KBM-7 (cell line): ENCODE results near the gene ATF6B.
A peak's percentile ranks its signal among the peaks of the same experiment; 100 is the strongest.
"Not testable (repeated sequence)": the region's sequence is repeated elsewhere in the genome, so short reads cannot be mapped to it uniquely, and the experiment has no call there.

Experiments
- DNase-seq: peaks from one replicate; pipeline ENCODE4 v3.0.0-alpha.2; 2015
- in situ Hi-C: fragments of 300-500 bp; cut with MboI; formaldehyde crosslinking; loops from 2 replicates; pipeline ENCODE4 v1.14.3; 2020; ENCODE audit warnings: low sequenced_read_pairs, low pct_unique_long_range_greater_than_20kb, mixed read lengths

Gene ATF6B

DNA sequence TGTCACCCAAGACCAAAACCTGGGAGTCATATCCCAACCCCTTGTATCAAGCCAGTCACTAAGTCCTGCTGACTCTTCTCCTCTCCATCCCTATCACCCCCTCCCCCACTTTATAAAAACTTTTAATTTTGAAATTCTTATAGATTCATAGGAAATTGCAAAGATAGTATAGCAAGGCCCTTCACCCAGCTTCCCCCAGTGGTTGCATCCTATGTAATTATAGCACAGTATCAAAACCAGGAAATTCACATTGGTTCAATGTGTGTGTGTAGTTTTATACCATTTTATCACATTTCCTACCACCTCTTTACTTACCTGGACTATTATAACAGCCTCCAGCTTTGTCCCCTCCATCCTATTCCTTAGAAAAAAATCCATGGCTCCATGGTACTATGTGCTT lies 30.0 kb upstream of the ATF6B start:
- no peak for DNase-seq
- in situ Hi-C loops = no loop called here

DNA sequence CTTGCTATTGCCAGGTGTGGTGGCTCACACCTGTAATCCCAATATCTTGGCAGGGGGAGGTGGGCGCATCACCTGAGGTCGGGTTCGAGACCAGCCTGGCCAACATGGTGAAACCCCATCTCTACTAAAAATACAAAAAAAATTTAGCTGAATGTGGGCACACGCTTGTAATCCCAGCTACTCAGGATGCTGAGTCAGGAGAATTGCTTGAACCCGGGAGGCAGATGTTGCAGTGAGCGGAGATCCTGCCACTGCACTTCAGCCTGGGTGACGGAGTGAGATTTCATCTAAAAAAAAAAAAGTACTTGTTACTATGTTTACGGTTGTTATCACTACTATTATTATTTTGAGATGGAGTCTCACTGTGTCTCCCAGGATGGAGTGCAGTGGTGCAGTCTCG lies 28.8 kb upstream of the ATF6B start:
- in situ Hi-C loops = no loop called here
- DNase-seq = no peak

DNA sequence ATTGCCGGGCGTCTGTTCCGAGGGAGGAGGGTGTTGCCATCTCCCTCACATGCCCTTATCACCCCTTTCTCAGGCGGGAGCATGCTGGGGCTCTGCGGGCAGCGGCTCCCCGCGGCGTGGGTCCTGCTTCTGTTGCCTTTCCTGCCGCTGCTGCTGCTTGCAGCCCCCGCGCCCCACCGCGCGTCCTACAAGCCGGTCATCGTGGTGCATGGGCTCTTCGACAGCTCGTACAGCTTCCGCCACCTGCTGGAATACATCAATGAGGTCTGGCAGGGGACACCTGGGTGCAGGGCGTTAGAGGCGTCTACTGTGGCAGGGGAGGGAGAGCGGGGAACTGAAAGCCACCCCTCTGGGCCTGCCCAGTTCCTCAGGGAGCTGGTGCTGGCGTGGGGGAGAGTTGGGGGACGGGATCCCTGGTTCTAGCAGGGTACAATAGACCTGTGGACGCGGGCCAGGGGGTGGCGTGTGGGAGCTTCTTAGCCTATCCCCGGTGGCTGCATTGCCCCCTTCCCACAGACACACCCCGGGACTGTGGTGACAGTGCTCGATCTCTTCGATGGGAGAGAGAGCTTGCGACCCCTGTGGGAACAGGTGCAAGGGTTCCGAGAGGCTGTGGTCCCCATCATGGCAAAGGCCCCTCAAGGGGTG lies 26.6 kb upstream of the ATF6B start:
- peak; percentile 71 for DNase-seq
- in situ Hi-C loops = no loop called here

DNA sequence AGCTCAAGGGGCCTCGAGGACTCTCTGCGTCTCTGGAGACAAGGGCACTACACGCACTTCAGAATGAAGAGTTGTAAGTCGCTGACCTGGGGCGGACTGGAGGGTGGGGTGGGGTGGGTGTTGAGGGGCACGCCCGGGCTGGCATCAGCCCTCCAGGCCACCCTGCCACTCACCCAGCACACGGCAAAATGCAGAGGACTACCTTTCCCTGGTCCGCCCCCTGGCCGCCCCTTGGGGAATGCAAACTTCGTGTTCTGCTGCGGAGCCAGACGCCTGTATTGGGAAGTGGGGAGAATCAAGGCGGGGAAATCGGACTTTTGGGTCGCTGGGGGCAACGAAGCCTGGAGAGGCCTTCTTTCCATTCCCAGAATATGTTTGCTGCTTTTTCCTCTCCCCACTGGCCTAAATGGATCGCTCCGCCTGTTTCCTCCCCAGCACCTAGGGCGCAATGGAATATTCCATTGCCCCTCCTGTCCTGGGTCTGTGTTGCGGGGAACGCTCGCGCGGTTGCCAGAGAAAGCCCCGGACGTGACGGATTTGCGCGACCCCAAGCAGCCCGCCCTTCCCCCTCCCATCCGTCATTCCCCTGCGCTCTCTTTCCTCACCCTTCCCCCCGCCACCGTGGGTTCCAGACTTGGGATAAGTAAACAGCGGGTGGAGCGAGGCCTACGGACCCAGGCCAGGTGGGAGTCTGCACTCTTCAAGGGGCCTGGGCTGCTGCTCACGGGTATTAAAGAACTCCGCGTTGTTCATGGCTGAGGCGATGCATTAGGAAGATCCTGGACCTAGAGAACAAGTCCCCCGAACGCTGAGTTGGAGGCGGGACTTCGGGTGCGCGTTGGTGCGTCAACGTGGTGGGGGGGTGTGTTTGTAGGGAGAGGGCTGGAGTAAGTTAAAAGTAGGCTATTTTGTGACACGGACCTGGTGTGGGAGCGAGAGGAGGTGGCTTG lies 25.8 kb upstream of the ATF6B start, which contains the start of gene PPT2:
TSS of gene PPT2 (plus strand) at position 578 of the 950 bp plus-strand sequence. CDS start 454 bp downstream, outside the sequence.
- peak; percentile 91 for DNase-seq
- in situ Hi-C loops = no loop called here

DNA sequence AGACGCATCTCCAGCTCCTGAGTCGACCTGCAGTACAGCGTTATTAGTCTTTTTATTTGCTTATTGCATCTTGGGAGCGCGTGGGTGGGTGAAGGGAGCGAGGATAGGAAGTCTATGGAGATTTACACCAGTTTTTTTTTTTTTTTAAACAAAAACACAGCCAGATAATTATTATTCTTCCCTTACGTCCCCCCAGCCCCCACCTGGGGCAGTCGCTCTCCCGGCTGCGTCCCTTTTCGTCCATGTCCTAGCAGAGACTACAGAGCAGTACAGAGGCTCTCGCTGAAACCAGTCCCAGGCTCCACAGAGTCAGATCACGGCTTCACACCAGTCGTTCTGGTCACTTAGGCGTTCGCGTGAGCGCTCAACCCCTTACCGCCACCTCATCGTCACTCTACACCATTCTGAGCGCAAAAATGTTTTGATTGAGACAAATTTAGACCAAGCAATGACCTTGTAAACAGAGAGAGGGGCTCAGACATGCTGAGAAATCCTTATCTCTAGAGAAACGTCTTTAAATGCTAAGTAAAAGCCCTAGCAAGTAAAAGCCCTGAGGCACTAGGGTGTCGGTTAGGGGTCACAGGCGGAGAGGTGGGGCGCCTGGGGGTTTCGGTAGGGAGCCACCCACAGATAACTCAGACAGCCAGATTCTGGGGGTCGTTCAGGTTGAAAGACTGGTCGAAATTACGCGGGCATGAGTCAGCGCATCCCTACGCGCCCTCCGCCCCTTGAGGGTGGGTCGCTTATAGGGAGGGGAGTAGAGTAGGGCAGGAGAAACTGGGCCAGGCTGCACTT lies 24.9 kb upstream of the ATF6B start:
- in situ Hi-C loops = no loop called here
- DNase-seq = no peak

DNA sequence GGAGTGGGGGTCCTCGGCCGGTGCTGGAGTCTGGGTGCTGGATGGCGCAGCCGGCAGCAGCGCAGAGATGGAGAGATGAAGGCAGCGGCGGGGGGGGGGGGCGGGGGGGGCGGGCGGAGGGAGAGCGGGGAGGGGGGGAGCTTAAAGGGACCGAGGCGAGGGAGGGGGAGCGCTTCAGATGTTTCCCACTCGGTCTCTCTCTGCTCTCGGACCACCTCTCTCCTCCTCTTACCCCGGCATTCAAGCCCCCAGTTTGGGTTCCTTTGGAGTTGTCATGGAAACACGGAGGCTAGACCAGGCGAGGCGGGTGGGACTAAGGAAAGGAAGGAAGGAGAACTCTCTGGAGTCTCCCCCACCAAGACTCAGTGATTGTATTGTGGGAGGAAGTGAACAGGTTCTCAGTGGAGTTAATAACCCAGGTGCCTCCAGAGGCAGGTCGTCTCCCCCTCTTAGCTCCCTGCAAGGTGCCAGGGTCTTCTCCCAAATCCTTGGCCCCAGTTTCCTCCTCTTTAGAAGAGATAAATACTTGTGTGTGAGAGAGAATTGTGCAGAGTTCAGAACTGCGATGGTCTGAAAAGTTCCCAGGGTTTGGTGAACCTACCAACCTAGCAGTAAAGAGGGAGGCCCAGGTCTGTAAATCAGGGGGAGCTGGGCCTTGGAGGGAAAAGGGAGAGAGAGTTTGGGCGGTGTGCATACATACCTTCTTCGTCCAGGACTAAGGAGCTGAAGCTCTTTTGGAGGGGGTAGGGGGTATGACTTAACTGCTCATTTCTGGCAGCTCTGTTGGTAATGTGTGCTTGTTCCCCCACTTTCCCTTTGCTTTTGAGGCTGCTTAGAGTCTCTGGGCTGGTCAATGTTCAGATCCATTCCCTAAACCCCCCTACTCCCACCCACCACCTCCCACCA lies 24.1 kb upstream of the ATF6B start, which contains the start of gene PRRT1:
TSS of gene PRRT1 (minus strand) at position 77 of the 906 bp plus-strand sequence. CDS start 112 bp downstream, outside the sequence.
- in situ Hi-C loops = no loop called here

DNA sequence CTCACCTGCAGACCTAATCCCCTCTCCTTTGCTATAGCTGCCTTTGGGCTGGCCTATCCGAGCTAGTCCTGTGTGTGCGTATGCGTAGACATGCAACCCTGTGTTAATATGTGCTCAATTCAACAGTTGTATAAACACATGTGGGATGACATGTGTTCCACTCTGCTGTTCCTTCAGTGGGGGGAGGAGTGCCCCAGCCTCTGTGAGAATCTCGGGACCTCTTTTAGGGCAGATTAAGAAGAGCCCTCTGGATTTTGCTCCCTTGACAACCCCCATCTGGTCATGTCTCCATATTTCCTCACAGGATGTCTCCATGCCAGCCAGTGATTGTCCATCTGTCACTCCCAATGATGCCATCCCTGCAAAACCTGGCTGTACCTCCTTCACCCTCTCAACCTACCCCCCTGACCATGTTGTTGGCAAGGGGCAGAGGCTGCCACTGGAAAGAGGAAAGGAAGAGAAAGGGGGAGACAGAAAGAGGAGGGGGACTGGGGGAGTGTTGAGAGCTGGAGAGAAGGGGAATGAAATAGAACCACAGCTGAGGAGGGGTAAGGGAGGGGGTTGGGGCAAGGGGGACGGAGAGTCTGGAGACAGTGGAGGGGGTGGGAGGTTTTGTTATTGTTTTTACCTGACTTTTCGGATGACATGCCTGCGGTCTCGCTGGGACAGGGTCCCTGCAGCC lies 23.3 kb upstream of the ATF6B start:
- in situ Hi-C loops = no loop called here
- no peak for DNase-seq

More for the DNA sequence above, 24.1 kb upstream of the ATF6B start, which contains the start of gene PRRT1:
- no peak for DNase-seq

DNA sequence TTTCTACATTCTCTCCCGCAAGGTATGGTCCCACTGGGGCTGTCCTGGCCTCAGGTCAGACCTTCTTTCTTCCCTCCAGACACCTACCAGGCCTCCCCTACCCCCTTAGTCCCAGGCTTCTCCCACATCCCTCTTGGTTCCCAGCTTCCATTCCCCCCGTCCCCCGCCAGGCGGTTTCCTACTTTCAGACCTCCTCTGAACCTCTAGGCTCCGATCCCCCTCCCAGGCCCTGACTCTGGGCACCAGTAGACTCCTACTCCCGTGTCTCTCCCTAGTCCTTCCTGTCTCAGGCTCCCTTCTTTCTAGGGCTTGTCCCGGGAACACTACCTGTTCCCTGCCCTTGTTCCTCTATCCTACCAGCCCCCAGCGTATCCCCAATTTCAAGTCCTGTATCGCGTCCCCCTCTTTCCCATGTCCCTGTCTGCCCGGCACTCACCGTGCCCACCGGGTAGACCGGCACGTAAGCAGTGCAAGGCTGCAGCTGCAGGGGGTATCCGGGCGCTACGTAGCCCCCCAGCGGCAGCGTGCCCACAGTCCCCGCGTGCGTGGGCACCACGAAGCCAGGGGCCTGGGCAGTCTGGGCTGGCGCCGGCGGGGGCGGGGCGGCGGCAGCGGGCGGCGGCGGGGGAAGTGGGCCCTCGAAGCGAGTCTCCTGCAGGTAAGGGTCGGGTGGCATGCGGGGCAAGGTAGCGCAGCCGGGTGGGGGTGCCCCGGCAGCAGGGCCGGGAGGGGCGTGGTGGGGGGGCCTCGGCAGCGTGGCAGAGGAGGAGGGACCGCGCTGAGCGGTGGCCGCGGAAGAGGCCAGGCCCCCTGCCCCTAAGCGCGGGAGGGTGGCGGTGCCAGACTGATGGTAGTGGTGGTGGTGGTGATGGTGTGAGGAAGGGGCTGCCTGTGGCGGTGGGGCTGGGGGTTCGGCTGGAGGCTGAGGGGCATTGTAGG lies 22.2 kb upstream of the ATF6B start:
- no peak for DNase-seq
- in situ Hi-C loops = no loop called here

DNA sequence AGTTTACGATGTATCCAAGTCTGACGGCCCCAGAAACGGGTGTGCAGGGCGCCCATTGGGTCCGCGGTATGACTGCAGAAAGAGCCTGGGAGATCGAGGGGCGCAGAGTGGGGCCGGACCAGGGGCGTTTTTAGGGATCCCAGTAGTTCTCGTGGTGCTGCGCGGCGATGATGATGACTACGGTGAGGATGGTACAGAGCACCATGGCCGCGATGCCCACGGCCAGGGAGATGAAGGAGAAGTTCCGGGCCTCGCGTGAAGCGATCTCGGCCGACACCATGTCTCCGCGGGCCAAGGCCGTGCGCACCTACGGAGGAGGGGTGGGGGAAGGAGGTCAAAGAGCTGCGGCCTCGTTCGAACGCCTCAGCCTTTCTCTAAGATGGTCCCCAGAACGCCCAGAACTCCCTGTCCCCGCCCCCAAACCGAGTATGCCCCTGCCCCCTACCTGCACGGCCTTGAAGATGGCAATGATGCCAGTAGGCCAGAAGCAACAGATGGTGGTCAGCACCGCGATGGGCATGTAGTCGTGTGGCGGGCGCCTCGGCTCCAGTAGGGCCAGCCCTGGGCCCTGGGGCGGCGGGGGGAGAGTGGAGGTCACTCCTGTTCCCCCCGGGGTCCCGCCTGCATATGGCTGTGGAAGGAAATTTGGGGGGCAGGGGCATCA lies 21.2 kb upstream of the ATF6B start:
- in situ Hi-C loops = no loop called here
- DNase-seq = no peak

DNA sequence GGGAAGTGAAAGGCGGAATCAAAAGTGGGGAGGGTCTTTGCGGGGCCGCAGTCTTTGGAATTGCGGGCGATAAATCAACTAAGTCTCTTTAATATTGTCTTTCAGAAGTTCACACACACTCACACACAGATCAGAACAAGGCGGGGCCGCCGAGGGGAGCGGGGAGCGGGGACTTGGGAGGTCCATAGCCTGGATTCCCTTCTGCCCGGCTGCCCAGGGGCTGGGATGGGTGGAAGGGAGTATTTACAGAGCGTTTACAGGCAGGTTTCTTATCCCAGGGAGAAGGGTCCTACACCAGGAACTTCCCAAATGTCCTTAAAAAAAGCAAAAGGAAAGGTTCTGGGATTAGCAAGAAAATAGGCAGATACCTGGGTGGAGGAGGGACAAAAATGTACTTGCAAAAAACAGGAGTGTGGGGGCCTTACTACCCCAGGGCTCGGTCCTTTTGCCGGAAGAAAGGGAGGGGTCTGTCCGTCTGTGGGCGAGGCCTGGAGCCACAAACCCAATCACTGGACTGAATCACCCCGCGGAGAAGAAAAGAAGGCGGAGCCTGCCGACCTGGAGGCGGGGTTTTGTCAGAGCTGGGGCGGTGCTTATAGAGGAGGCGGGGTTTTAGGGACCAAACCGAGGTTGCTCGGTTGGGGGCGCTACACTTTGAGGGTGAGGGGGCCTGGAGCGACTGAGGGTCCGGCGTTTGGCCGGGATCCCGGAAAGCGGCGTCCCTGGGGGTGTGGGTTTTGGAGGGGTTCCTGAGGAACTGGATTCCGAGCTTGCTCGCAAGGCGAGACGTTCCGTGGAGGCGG lies 20.4 kb upstream of the ATF6B start:
- no peak for DNase-seq
- in situ Hi-C loops = no loop called here

DNA sequence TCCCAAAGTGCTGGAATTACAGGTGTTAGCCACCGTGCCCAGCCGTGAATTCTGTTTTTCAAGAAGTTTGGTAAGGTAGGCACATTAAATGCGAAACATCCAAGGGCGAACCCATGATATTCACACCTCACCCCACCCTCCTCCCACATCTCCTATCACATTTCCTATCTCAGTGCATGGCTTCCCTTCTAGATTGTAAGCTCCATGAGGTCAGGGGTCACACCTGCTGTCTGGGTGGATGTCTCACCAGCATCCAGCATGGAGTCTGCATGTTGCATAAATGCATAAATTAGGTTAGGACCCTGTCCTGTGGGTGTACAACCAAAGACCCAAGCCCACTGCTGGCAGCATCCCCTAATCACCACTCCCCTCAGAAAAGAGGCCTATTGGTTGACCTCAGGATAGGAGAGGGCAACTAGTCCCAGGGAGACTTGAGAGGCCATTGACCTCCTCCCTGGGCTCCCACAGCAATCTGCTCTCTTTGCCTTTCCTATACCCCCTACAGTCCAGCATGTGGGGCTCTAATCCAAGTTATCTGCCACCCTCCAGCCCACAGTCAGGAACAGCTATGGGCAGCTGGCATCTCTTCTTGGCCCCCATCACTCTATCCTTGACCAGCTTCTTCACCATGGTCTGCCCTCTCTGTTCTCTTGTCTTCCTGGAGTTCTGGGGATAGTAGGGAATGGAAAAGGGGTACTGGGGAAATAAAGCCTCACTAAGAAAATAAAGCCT lies 19.5 kb upstream of the ATF6B start:
- DNase-seq = no peak
- in situ Hi-C loops = no loop called here

DNA sequence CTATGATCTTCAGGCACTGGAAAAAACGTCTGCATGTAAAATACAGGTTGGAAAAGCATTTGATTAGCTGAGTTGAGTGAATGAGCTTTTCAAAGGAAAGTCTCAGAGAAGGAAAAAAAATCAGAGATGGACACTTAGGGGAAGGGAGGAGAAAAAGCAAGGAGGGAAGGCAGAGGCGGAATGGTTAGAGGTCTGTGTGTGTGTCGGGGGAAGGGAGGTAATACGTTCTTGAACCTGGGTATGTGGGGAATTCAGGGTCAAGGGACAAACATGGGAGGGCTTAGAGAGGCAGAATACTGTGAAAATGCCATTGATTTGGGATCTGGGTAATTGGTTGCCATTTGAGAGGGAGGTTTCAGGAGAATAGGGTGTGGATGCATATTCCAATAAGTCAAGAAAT lies 18.6 kb upstream of the ATF6B start:
- in situ Hi-C loops = no loop called here
- no peak for DNase-seq

DNA sequence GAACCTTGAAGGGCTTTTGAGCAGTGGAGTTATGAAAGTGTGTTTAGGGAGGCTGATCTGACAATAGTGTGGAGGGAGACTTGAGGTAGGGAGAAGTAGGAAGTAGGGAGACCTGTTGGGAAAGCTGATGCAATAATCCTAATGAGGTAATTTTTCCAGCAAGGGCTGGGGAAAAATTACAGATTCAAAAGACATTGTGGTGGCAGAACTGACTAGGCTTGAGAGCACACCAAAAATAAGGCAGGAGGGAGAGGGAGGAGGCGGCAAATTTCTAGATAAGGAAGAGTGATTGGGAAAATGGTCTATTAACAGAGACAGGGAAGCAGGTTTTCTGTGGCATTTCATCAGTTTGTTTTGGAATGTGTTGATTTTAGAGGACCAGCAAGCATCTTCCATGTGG lies 18.2 kb upstream of the ATF6B start:
- in situ Hi-C loops = no loop called here

DNA sequence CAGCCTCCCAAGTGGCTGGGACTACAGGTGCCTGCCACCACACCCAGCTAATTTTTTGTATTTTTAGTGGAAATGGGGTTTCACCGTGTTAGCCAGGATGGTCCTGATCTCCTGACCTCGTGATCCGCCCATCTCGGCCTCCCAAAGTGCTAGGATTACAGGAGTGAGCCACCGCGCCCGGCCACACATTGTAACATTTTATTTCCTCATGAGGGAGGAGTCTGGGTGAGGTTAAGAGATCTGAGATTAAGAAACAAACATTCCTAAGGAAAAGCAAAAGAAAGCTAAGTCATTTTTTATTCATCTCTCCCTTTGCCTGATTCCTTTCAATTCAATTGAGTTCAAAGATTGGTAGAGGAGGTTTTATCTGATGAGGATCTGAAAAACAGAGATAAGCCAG lies 16.2 kb upstream of the ATF6B start:
- in situ Hi-C loops, DNase-seq: not testable (repeated sequence)

More for the DNA sequence above, 18.2 kb upstream of the ATF6B start:
- DNase-seq = no peak

DNA sequence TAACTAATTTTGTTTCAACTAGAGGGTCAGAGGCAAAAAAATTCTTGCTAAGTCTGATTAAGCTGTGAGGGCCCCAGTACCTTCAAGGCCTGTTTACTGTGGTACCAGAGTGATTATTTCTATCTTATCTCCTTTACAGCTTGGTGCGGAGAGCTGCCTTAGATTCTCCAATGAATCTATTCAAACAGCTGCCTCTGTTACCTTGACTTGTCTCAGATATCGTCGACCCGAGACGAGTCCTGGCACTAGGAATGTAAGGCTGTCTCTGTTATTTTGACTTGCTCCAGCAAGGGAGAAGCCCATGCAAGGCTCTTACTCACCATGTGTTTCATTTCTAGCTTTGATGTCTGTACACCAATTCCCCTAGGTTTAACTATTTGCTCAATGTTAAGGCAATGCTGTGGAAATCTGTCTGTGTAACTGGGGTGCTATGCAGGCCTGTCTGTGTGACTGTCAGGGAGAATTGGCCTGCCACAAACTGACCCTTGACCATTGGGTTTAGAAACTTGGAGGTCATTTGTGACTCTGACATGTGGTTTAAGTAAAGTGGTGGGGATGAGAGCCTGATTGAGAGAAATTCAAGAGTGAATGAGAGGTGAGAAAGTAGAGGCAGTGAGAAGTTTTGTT lies 12.5 kb upstream of the ATF6B start:
- in situ Hi-C loops = no loop called here
- no peak for DNase-seq
